ENCODE data around the gene CDC45.

DNA sequence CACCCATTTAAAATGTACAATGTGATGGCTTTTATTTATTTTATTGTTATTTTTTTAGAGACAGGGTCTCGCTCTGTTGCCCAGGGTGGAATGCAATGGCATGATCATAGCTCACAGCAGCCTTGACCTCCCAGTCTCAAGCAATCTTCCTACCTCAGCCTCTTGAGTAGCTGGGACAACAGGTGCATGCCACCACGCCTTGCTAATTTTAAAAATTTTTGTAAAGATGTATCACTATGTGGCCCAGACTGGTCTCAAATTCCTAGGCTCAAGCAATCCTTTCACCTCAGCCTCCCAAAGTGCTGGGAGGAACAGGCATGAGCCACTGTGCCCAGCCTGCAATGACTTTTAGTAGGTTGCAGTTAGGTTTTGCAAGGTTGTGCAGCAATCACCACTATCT lies 30.2 kb downstream of the CDC45 start:
- TF ChIP-seq POLR2A (IDR thresholded peaks at IDR 0.05) = no peak
- TF ChIP-seq, protein P1, sequence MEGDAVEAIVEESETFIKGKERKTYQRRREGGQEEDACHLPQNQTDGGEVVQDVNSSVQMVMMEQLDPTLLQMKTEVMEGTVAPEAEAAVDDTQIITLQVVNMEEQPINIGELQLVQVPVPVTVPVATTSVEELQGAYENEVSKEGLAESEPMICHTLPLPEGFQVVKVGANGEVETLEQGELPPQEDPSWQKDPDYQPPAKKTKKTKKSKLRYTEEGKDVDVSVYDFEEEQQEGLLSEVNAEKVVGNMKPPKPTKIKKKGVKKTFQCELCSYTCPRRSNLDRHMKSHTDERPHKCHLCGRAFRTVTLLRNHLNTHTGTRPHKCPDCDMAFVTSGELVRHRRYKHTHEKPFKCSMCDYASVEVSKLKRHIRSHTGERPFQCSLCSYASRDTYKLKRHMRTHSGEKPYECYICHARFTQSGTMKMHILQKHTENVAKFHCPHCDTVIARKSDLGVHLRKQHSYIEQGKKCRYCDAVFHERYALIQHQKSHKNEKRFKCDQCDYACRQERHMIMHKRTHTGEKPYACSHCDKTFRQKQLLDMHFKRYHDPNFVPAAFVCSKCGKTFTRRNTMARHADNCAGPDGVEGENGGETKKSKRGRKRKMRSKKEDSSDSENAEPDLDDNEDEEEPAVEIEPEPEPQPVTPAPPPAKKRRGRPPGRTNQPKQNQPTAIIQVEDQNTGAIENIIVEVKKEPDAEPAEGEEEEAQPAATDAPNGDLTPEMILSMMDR (IDR thresholded peaks at IDR 0.05) = no peak
